Cardiac muscle cell (in vitro differentiated cells and primary cell): ENCODE data around the gene SPG7. TPM values are rescaled to one million over a fixed set of nuclear protein-coding genes. Genes with fewer than 3 reads are reported as not detected.
A peak's percentile ranks its signal among the peaks of the same experiment; 100 is the strongest.
"Not testable (repeated sequence)": the region's sequence is repeated elsewhere in the genome, so short reads cannot be mapped to it uniquely, and the experiment has no call there.

Source experiments
- DNase-seq, 2 donors: peaks; one replicate each; pipeline versions ENCODE4 v3.0.0 to v3.0.0-alpha.2; 2010 to 2017; ENCODE audit warnings: low read depth in 1 of 2, low spot score in 1 of 2
- H3K27ac ChIP-seq: fragments of 200-600 bp; sonication (generic); 2 replicates; pipeline ENCODE4 v1.5.1; 2016
- H3K27me3 ChIP-seq: fragments of 200-600 bp; sonication (generic); 2 replicates; pipeline ENCODE4 v1.6.0; 2016; ENCODE audit warnings: control low read depth
- H3K36me3 ChIP-seq: fragments of 200-600 bp; sonication (generic); 2 replicates; pipeline ENCODE4 v1.5.1; 2016; ENCODE audit warnings: control low read depth
- H3K4me1 ChIP-seq: fragments of 200-600 bp; sonication (generic); 2 replicates; pipeline ENCODE4 v1.8.1; 2017; ENCODE audit warnings: low read depth, mild to moderate bottlenecking, mixed run types
- H3K4me3 ChIP-seq: fragments of 200-600 bp; sonication (generic); 2 replicates; pipeline ENCODE4 v1.5.1; 2016; ENCODE audit warnings: mild to moderate bottlenecking
- H3K9me3 ChIP-seq: fragments of 200-600 bp; sonication (generic); 2 replicates; pipeline ENCODE4 v1.5.1; 2017; ENCODE audit warnings: low read depth, mild to moderate bottlenecking, control low read depth
- polyA plus RNA-seq: library from polyadenylated mRNA; unstranded; fragments of >200 nt; fragmentation: Nextera tagmentation; extraction: Ambion mirVana; gene quantifications from 2 replicates; pipeline ENCODE4 v1.2.1, GENCODE V29; 2016
- total RNA-seq: library from RNA; depleted of rRNA; stranded (reverse); fragments of >200 nt; gene quantifications from 2 replicates; pipeline ENCODE4 v1.2.3, GENCODE V29; 2016
- TF ChIP-seq, protein P1 (sequence below): IDR thresholded peaks from 2 replicates; pipeline ENCODE4 v1.5.1; 2012; ENCODE audit warnings: low read depth, mild to moderate bottlenecking, low read length

The SPG7 gene
- total and polyA plus RNA-seq, 2 experiments from 2014 or later = 110 to 248 TPM

DNA sequence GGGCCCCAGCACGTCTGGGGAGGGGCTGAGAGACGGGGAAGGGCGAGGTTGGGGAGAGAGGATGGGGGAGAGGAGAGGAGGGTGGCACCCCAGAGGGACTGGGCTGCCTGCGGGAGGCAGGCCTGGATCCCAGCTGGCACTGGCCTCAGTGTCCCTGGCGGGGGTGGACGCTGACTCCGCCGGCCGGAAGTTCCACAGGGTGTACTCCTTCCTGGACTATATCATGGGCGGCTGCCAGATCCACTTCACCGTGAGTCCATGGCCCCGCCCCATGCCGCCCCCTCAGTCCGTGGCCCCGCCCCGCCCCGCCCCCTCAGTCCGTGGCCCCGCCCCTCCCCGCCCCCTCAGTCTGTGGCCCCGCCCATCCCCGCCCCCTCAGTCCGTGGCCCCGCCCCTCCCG lies 78.7 kb downstream of the SPG7 start:
- Histone ChIP-seq H3K36me3 (no peaks in the 10 kb centered on the region), H3K27ac (no peak overlapping the region), H3K4me3 (no peak overlapping the region), H3K9me3 (no peaks in the 10 kb centered on the region), H3K27me3 (no peaks in the 10 kb centered on the region), H3K4me1 (peaks cover 5% of the 10 kb centered on the region)
- TF ChIP-seq, protein P1, sequence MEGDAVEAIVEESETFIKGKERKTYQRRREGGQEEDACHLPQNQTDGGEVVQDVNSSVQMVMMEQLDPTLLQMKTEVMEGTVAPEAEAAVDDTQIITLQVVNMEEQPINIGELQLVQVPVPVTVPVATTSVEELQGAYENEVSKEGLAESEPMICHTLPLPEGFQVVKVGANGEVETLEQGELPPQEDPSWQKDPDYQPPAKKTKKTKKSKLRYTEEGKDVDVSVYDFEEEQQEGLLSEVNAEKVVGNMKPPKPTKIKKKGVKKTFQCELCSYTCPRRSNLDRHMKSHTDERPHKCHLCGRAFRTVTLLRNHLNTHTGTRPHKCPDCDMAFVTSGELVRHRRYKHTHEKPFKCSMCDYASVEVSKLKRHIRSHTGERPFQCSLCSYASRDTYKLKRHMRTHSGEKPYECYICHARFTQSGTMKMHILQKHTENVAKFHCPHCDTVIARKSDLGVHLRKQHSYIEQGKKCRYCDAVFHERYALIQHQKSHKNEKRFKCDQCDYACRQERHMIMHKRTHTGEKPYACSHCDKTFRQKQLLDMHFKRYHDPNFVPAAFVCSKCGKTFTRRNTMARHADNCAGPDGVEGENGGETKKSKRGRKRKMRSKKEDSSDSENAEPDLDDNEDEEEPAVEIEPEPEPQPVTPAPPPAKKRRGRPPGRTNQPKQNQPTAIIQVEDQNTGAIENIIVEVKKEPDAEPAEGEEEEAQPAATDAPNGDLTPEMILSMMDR = no peak
- DNase-seq = peak in 1 of 2 donors; percentile 67

DNA sequence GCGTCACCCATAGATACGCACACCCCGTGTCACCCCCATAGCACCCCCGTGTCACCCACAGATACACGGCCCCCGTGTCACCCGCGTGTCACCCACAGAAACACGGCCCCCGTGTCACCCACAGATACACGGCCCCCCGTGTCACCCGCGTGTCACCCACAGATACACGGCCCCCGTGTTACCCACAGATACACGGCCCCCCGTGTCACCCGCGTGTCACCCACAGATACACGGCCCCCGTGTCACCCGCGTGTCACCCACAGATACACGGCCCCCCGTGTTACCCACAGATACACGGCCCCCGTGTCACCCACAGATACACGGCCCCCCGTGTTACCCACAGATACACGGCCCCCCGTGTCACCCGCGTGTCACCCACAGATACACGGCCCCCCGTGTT lies 79.5 kb downstream of the SPG7 start:
- H3K27me3 ChIP-seq, H3K4me1 ChIP-seq, H3K4me3 ChIP-seq, DNase-seq, H3K9me3 ChIP-seq, H3K36me3 ChIP-seq, H3K27ac ChIP-seq: not testable (repeated sequence)

GRCh38 chr16:89588413-89589109 lies 80.4 kb downstream of the SPG7 start:
- Histone ChIP-seq H3K27ac (no peak overlapping the region), H3K4me1 (peaks cover 5% of the 10 kb centered on the region), H3K36me3 (no peaks in the 10 kb centered on the region), H3K27me3 (no peaks in the 10 kb centered on the region), H3K4me3 (no peak overlapping the region), H3K9me3 (no peaks in the 10 kb centered on the region)
- TF ChIP-seq, protein P1 = no peak
- DNase-seq = no peak

GRCh38 chr16:89589241-89589926 lies 81.2 kb downstream of the SPG7 start:
- Histone ChIP-seq H3K4me1 (peaks cover 5% of the 10 kb centered on the region), H3K27ac (no peak overlapping the region), H3K9me3 (no peaks in the 10 kb centered on the region), H3K36me3 (no peaks in the 10 kb centered on the region), H3K27me3 (no peaks in the 10 kb centered on the region), H3K4me3 (no peak overlapping the region)
- DNase-seq = no peak
- TF ChIP-seq, protein P1 = no peak

- H3K27me3 ChIP-seq = no peaks in the 10 kb centered on the region
- no peaks in the 10 kb centered on the region for H3K9me3 ChIP-seq
- no peak overlapping the region for H3K4me3 ChIP-seq
- TF ChIP-seq, protein P1 = no peak
- H3K27ac ChIP-seq = no peak overlapping the region
- DNase-seq = no peak
- no peaks in the 10 kb centered on the region for H3K36me3 ChIP-seq
- H3K4me1 ChIP-seq = no peaks in the 10 kb centered on the region
These were observed 85.6 kb downstream of the SPG7 start for GRCh38 chr16:89593841-89594240.
